RCC 7860 (cell line): ENCODE results near the gene SLCO3A1.

Experiments
- DNase-seq: peaks from one replicate; pipeline ENCODE4 v3.0.0-alpha.2; 2015; ENCODE audit warnings: low spot score
- FAIRE-seq: peaks from 2 replicates; lab custom pipeline; 2012; peaks lifted over from hg19 to GRCh38; lab: Jason Lieb, UNC

SLCO3A1 gene

GRCh38 chr15:92116330-92116729 is 262.8 kb downstream of the SLCO3A1 start:
- DNase-seq (no peak), FAIRE-seq (no peak)

GRCh38 chr15:92117261-92117731 is 263.8 kb downstream of the SLCO3A1 start:
- DNase-seq (no peak), FAIRE-seq (no peak)

GRCh38 chr15:92118162-92118935 is 264.8 kb downstream of the SLCO3A1 start:
- no peak for DNase-seq
- FAIRE-seq, result no peak

- DNase-seq (no peak), FAIRE-seq (no peak)
Measured at GRCh38 chr15:92118936-92119325, 265.4 kb downstream of the SLCO3A1 start.

GRCh38 chr15:92120094-92120795 is 266.7 kb downstream of the SLCO3A1 start:
- DNase-seq, result no peak
- no peak for FAIRE-seq

- no peak for FAIRE-seq
- DNase-seq, result no peak
Measured at GRCh38 chr15:92121047-92121446, 267.5 kb downstream of the SLCO3A1 start.

GRCh38 chr15:92122259-92122658 is 268.8 kb downstream of the SLCO3A1 start:
- DNase-seq, result no peak
- FAIRE-seq, result no peak

GRCh38 chr15:92123962-92124656 is 270.6 kb downstream of the SLCO3A1 start:
- DNase-seq (no peak), FAIRE-seq (no peak)

- FAIRE-seq (no peak), DNase-seq (no peak)
Measured at GRCh38 chr15:92124657-92125010, 271.1 kb downstream of the SLCO3A1 start.

GRCh38 chr15:92128788-92129187 is 275.3 kb downstream of the SLCO3A1 start:
- no peak for FAIRE-seq

GRCh38 chr15:92130244-92130643 is 276.7 kb downstream of the SLCO3A1 start:
- DNase-seq (no peak), FAIRE-seq (no peak)

More at GRCh38 chr15:92128788-92129187, 275.3 kb downstream of the SLCO3A1 start:
- DNase-seq, result no peak

GRCh38 chr15:92130906-92131305 is 277.4 kb downstream of the SLCO3A1 start:
- DNase-seq (no peak), FAIRE-seq (no peak)

GRCh38 chr15:92132982-92133755 is 279.7 kb downstream of the SLCO3A1 start:
- DNase-seq, result no peak
- FAIRE-seq, result no peak

- DNase-seq (no peak), FAIRE-seq (no peak)
Measured at GRCh38 chr15:92140796-92141195, 287.3 kb downstream of the SLCO3A1 start.

- DNase-seq (no peak), FAIRE-seq (no peak)
Measured at GRCh38 chr15:92141607-92142006, 288.1 kb downstream of the SLCO3A1 start.

GRCh38 chr15:92142242-92143232 is 289.0 kb downstream of the SLCO3A1 start:
- DNase-seq (no peak), FAIRE-seq (no peak)

- DNase-seq (no peak), FAIRE-seq (no peak)
Measured at GRCh38 chr15:92143765-92144164, 290.3 kb downstream of the SLCO3A1 start.

GRCh38 chr15:92146511-92147150 is 293.1 kb downstream of the SLCO3A1 start:
- FAIRE-seq (no peak), DNase-seq (no peak)

- FAIRE-seq (no peak), DNase-seq (no peak)
Measured at GRCh38 chr15:92149029-92149428, 295.5 kb downstream of the SLCO3A1 start.
